Thyroid gland (tissue), 4 donors: Measurements from ENCODE around the gene CDH22. TPM values are rescaled to one million over a fixed set of nuclear protein-coding genes. Genes with fewer than 3 reads are reported as not detected.

Source experiments
- DNase-seq, 2 donors: peaks; one replicate each; pipeline ENCODE4 v3.0.0-alpha.2; 2019
- H3K27ac ChIP-seq, 3 donors: fragments of 200-600 bp; sonication (generic); 1 replicate in 2 of 3; 2 replicates in 1 of 3; pipeline ENCODE4 v1.5.1; 2016 to 2019; ENCODE audit warnings: mild to moderate bottlenecking in 1 of 3, moderate library complexity in 1 of 3
- H3K27me3 ChIP-seq: fragments of 200-600 bp; sonication (generic); one replicate; pipeline ENCODE4 v1.5.1; 2019
- H3K36me3 ChIP-seq, 2 donors: fragments of 200-600 bp; sonication (generic); one replicate each; pipeline ENCODE4 v1.5.1; 2016 to 2019
- H3K4me1 ChIP-seq, 2 donors: fragments of 200-600 bp; sonication (generic); one replicate each; pipeline ENCODE4 v1.5.1; 2017 to 2019
- H3K4me3 ChIP-seq, 3 donors: fragments of 200-600 bp; sonication (generic); replicated peaks in 1 of 3; 1 replicate in 2 of 3; 2 replicates in 1 of 3; pipeline ENCODE4 v1.5.1; 2016; ENCODE audit warnings: mild to moderate bottlenecking in 1 of 3
- H3K9me3 ChIP-seq: fragments of 200-600 bp; sonication (generic); one replicate; pipeline ENCODE4 v1.5.1; 2017
- POLR2A ChIP-seq, 2 donors: fragments of 450-650 bp; IDR thresholded peaks; one replicate each; pipeline ENCODE4 v1.6.1; 2017; ENCODE audit warnings: antibody characterized with exemption in 2 of 2, mild to moderate bottlenecking in 2 of 2, moderate library complexity in 1 of 2
- WGBS, 2 donors: methylation state at CpG; one replicate each; pipeline ENCODE4 v1.1.5; 2017; 5-methylcytosine and 5-hydroxymethylcytosine counted together
- intact Hi-C: fragments of 100-400 bp; cut with DNase I; formaldehyde crosslinking; loops from one replicate; pipeline ENCODE4 v1.15.1; 2023
- total RNA-seq, 4 donors: library from RNA; depleted of rRNA; stranded (reverse); fragments of >200 nt; gene quantifications; one replicate each; pipeline ENCODE4 v1.2.3, GENCODE V29; 2016
- TF ChIP-seq, protein P1 (sequence below), 6 experiments: fragments of 200-600 bp in 3 of 6; fragments of 450-650 bp in 3 of 6; sonication (generic) in 3 of 6; IDR thresholded peaks; one replicate each; pipeline ENCODE4 v1.5.1; 2016 to 2019; ENCODE audit warnings: antibody characterized with exemption in 6 of 6, mild to moderate bottlenecking in 2 of 6, inconsistent platforms in 1 of 6, moderate library complexity in 1 of 6

CDH22 gene
- total RNA-seq, 4 donors from 2014 or later = 0.38 to 3.0 (median 1.2) TPM

DNA sequence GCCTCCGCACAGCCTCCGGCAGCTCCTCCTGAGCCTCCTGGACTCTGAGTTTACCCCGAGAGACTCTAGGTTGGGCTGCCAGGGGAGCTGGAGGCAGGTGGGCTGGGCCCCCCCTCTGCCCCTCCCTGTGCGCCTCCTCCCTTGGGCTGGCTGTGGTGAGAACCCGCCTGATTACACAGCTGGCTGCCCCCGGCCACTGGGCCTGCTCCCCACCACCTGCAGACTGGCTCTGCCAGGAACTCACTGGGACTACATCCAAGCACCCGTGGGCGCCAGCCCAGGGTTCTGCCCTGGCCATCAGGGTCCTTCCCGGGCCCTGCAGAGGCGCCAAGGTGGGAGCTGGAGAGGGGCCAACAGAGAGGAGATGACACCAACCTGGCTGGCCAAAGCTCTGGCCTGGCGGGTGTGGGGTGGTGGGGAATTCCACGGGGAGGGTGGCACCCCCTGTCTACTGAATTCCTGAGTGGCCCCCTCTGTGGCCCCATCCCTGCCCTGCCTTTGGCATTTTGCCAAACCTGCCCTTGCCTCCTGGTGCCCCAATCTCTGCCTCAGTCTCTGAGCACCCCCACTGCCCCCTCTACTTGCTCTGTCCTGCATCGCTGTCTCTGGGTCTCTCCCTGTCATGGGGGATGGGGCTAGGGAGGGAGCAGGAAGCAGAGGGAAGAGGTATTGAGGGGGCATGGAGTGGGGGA is 21.9 kb upstream of the CDH22 start:
- 25 to 49% methylated on average over 4 to 11 of the region's 13 CpGs for WGBS, 2 donors
- intact Hi-C loops = no loop called here
- peak overlapping the region in 2 of 3 donors; percentile 58 to 67 for H3K27ac ChIP-seq
- peaks cover 18 to 35% of the 10 kb centered on the region in 2 donors for H3K4me1 ChIP-seq
- H3K4me3 ChIP-seq = no peak overlapping the region
- peak; percentile 92 to 96 for DNase-seq
- no peak for TF ChIP-seq POLR2A (IDR thresholded peaks at IDR 0.05)
- TF ChIP-seq, protein P1, sequence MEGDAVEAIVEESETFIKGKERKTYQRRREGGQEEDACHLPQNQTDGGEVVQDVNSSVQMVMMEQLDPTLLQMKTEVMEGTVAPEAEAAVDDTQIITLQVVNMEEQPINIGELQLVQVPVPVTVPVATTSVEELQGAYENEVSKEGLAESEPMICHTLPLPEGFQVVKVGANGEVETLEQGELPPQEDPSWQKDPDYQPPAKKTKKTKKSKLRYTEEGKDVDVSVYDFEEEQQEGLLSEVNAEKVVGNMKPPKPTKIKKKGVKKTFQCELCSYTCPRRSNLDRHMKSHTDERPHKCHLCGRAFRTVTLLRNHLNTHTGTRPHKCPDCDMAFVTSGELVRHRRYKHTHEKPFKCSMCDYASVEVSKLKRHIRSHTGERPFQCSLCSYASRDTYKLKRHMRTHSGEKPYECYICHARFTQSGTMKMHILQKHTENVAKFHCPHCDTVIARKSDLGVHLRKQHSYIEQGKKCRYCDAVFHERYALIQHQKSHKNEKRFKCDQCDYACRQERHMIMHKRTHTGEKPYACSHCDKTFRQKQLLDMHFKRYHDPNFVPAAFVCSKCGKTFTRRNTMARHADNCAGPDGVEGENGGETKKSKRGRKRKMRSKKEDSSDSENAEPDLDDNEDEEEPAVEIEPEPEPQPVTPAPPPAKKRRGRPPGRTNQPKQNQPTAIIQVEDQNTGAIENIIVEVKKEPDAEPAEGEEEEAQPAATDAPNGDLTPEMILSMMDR (IDR thresholded peaks at IDR 0.05) = no peak
- H3K36me3 ChIP-seq = no peaks in the 10 kb centered on the region
- H3K9me3 ChIP-seq = no peaks in the 10 kb centered on the region
- H3K27me3 ChIP-seq = no peaks in the 10 kb centered on the region

DNA sequence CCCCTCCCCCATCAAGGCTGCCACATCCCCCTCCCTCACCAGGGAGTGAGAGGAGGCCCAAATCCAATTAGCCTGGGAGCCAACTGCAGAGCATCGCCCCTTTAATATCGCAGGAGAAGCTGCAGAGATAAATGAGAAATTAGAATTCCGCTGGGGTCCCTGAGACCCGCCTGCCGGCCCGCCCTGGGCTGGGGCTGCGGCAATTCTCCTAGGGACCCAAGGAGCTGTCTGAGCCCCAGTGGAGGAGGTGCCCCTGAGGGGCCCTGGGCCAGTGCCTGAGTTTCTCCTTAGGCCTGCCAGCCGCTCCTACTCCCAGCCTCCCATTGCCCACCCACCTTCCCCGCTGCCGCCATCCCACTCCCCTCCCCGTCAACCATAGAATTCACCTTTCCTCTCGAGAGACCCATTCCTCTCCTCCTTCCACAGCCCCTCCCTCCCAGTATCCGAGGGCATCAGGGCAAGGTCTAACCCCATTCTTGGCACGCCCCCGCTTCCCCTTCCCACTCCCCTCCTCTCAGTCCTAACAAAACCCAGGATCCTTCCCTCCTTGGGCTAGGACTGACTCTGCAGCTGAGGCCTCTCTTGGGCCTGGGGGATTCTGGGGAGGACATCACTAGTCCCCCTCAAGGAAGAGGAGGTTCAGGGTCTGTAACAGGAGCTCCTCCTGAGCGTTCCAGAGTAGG is 20.0 kb upstream of the CDH22 start:
- TF ChIP-seq, protein P1 (IDR thresholded peaks at IDR 0.05) = no peak
- no peak for TF ChIP-seq POLR2A (IDR thresholded peaks at IDR 0.05)
- Histone ChIP-seq H3K27ac (no peak overlapping the region), H3K27me3 (no peaks in the 10 kb centered on the region), H3K4me1 (peaks cover 18 to 40% of the 10 kb centered on the region in 2 donors), H3K4me3 (no peak overlapping the region), H3K9me3 (no peaks in the 10 kb centered on the region), H3K36me3 (no peaks in the 10 kb centered on the region)
- intact Hi-C loops = no loop called here
- no peak for DNase-seq
- 69 to 71% methylated on average over 14 to 16 of the region's 16 CpGs for WGBS, 2 donors

DNA sequence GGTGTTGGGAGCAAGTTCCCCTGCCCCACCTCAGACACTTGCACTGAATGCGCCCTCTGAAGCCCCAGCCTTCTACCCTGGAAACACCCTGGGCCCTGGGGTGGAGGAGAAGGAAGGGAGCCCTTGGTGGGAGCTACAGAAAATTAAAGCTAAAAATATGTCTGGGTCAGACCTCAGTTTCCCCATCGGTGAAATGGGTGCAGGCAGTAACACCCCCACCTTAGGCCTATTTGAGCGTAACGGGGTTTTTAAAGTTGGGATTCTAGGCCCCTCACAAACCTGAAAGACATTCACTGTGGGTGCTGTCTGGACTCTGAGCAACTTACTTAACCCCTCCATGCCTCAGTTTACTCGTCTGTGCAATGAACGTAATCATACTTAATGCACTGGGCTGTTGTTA is 19.3 kb upstream of the CDH22 start:
- DNase-seq = no peak
- WGBS, 2 donors = 92 to 94% methylated on average over 6 of the region's 6 CpGs
- peaks cover 18 to 40% of the 10 kb centered on the region in 2 donors for H3K4me1 ChIP-seq
- no peak for TF ChIP-seq POLR2A (IDR thresholded peaks at IDR 0.05)
- TF ChIP-seq, protein P1 (IDR thresholded peaks at IDR 0.05) = no peak
- no peak overlapping the region for H3K4me3 ChIP-seq
- H3K27me3 ChIP-seq = no peaks in the 10 kb centered on the region
- H3K9me3 ChIP-seq = no peaks in the 10 kb centered on the region
- intact Hi-C loops = no loop called here
- H3K36me3 ChIP-seq = no peaks in the 10 kb centered on the region
- no peak overlapping the region for H3K27ac ChIP-seq

DNA sequence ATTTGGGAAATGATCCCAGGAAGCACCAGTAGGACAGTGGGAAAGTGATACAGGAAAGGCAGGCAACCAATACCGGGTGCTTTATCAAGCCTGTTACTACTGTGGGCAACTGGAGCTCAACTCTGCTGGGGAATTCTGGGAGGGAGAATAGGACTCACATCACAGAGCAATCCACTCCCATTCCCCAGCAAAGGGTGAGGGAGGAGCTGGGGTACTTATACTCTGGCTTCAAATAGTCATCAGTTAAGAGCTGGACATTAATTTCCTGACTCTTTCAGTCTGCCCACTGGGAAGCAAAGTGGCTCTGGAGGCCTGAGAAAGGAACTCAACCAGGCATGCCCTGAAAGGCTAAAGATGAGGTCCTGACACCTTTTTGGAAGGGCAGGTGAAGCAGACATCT is 17.5 kb upstream of the CDH22 start:
- intact Hi-C loops = no loop called here
- DNase-seq = no peak
- Histone ChIP-seq H3K36me3 (no peaks in the 10 kb centered on the region), H3K9me3 (no peaks in the 10 kb centered on the region), H3K4me3 (no peak overlapping the region), H3K4me1 (peaks cover 12 to 28% of the 10 kb centered on the region in 2 donors), H3K27me3 (no peaks in the 10 kb centered on the region), H3K27ac (no peak overlapping the region)
- TF ChIP-seq POLR2A (IDR thresholded peaks at IDR 0.05) = no peak
- TF ChIP-seq, protein P1 (IDR thresholded peaks at IDR 0.05) = no peak
- WGBS, 2 donors = 75 to 84% methylated on average over 1 of the region's 1 CpG
